T-helper 1 cell treated with Interleukin-12 subunit alpha and Interleukin-12 subunit beta and Interleukin-4 antibody, amounts not matched to agents 30 μg/mL and 1 μg/mL, for 36 hours (primary cell): ENCODE results near the gene TNKS1BP1.

ENCODE experiments used
- H3K27ac Mint-ChIP-seq: one replicate; pipeline ENCODE4 v1.8.0; 2021; ENCODE audit warnings: mild to moderate bottlenecking, mixed read lengths
- H3K27me3 Mint-ChIP-seq: one replicate; pipeline ENCODE4 v1.8.0; 2021; ENCODE audit warnings: low read depth, mixed read lengths
- H3K36me3 Mint-ChIP-seq: one replicate; pipeline ENCODE4 v1.8.0; 2021; ENCODE audit warnings: low read depth, mixed read lengths
- H3K4me1 Mint-ChIP-seq: one replicate; pipeline ENCODE4 v1.8.0; 2021; ENCODE audit warnings: low read depth, mixed read lengths
- H3K4me3 Mint-ChIP-seq: one replicate; pipeline ENCODE4 v1.8.0; 2021; ENCODE audit warnings: mild to moderate bottlenecking, moderate library complexity, mixed read lengths
- H3K9me3 Mint-ChIP-seq: one replicate; pipeline ENCODE4 v1.8.0; 2021; ENCODE audit warnings: mixed read lengths

The TNKS1BP1 gene

DNA sequence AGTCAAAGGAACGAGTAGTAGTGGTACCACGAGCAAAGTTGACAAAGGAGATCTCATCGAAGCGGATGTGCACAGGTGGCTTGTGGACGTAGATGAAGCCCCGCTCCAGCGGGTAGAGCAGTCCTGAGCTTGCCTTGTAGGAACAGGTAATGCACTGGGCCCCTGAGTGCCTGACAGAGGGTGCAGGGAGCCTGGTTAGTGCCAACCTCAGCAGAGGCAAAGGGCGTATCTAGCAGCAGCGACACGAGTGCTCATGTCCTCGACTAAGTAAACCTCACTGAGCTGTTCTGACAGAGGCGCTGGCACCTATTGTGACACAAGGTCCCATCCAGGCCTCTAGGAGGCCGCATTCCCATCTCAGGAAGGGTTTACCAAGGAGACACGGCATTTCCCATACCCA is 7.0 kb upstream of the TNKS1BP1 start:
- Mint-ChIP-seq H3K27ac (no peak overlapping the region), H3K27me3 (no peaks in the 10 kb centered on the region), H3K36me3 (peaks cover 58% of the 10 kb centered on the region), H3K4me1 (peaks cover 39% of the 10 kb centered on the region), H3K9me3 (no peaks in the 10 kb centered on the region), H3K4me3 (no peak overlapping the region)

DNA sequence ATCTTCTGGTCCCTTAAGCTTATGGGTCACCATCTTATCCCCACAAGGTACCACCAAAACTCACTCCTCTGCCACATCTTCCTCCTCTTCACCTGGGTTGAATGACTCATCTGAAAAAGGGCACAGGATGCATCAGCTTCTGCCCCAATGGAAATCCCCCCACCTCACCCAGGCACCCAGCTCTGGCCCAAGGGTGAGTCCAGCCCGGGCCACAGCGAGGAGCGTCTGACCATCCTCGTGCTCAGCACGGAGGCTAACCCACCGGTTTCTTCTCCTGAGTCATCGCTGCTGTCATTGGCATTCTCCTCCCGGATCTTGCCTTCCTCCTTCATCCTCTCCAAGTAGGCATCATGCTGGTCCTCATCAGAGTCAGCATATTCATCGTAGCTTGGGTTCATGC is 5.3 kb upstream of the TNKS1BP1 start:
- Mint-ChIP-seq H3K9me3 (no peaks in the 10 kb centered on the region), H3K4me1 (peaks cover 45% of the 10 kb centered on the region), H3K36me3 (peaks cover 68% of the 10 kb centered on the region), H3K4me3 (no peak overlapping the region), H3K27me3 (no peaks in the 10 kb centered on the region), H3K27ac (no peak overlapping the region)

DNA sequence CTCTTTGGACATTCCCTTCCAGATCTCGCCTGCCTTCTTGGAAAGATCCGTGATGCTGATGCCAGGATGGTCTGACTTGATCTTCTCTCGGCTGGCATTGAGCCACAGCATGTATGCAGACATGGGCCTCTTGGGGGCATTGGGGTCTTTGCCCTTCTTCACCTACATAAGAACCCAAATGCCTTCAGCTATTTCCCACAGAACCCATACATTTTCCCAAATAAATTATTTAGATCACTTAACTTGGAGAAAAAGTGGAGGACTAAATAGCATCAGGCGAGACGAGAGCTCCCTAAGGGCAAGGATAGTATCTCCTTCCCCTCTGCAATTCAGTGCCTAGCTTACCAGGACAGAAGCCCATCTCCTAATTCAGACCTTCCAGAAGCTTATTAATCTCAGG is 3.0 kb upstream of the TNKS1BP1 start:
- Mint-ChIP-seq H3K9me3 (no peaks in the 10 kb centered on the region), H3K36me3 (peaks cover 61% of the 10 kb centered on the region), H3K27ac (peak overlapping the region; percentile 32), H3K4me1 (peaks cover 46% of the 10 kb centered on the region), H3K27me3 (no peaks in the 10 kb centered on the region), H3K4me3 (no peak overlapping the region)

DNA sequence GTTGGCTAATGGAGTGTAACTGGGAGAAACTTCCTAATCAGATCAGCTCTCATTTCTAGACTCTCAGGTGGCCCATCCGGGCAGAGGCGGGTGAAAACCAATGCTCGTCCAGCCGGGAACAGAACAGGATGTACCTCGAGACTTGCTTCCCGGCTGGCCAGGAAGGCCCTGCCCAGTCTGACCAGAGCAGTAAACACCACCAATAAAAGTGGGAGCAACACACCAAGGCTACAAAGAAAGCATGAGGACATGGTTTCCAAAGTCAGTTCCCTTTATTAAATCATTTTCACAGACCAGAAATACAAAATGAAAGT is 940 bp upstream of the TNKS1BP1 start:
- Mint-ChIP-seq H3K4me3 (peak overlapping the region; percentile 81), H3K36me3 (peaks cover 48% of the 10 kb centered on the region), H3K27me3 (no peaks in the 10 kb centered on the region), H3K4me1 (peaks cover 51% of the 10 kb centered on the region), H3K27ac (peak overlapping the region; percentile 92), H3K9me3 (no peaks in the 10 kb centered on the region)

DNA sequence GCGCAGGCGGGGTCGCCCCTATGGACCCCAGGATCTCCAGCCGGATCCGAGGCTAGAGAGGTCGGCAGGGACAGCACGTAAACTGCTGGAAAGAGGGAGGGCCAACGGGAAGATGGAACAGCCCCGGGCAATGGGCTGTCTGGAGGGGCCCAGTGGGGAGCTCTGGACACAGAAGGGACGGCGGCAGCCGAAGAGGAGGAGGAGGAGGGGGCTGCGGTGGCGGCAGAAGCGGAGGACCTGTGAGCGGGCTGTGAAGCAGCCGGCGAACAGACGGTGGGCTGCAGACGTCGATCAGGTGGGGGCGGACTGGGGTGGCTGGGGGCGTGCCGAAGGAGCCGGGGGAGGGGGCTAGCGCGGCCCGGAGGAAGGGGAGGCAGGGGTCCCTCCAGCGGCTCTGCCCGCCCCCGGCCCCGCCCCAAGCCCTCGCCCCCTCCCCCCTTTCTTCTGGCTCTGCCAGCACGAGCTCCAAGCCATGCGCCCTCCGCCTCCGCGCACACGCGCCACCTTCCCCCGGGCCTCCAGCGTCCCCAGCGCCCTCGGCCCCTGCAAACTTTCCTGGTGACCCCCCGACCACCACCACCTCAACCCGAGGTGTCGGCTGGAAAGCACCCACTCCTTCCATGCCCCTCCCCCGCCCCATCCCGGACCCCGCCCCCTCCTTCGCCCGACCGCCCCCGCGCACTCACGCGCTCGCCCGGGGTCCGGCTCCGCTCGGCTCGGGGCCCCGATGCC is 432 bp downstream of the TNKS1BP1 start:
- H3K9me3 Mint-ChIP-seq = no peaks in the 10 kb centered on the region
- peaks cover 46% of the 10 kb centered on the region for H3K4me1 Mint-ChIP-seq
- H3K36me3 Mint-ChIP-seq = peaks cover 35% of the 10 kb centered on the region
- H3K27ac Mint-ChIP-seq = peak overlapping the region; percentile 80
- peak overlapping the region; percentile 85 for H3K4me3 Mint-ChIP-seq
- no peaks in the 10 kb centered on the region for H3K27me3 Mint-ChIP-seq

DNA sequence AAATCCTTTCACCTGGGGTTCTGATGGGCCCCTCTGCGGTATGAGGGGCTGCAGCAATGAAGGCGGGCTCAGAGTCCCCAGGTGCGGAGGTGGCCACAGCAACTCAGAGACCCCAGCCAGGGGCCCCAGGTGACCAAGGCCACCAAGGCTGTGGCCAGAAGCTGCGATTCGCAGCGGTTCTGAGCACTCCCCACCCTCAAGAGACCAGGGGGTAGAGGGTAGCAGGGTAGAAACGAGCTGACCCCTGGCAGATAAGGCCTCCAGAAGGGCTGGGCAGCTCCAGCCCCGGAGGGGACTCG is 948 bp downstream of the TNKS1BP1 start:
- no peaks in the 10 kb centered on the region for H3K9me3 Mint-ChIP-seq
- no peaks in the 10 kb centered on the region for H3K27me3 Mint-ChIP-seq
- peak overlapping the region; percentile 80 for H3K27ac Mint-ChIP-seq
- peaks cover 46% of the 10 kb centered on the region for H3K4me1 Mint-ChIP-seq
- peak overlapping the region; percentile 85 for H3K4me3 Mint-ChIP-seq
- H3K36me3 Mint-ChIP-seq = peaks cover 35% of the 10 kb centered on the region

DNA sequence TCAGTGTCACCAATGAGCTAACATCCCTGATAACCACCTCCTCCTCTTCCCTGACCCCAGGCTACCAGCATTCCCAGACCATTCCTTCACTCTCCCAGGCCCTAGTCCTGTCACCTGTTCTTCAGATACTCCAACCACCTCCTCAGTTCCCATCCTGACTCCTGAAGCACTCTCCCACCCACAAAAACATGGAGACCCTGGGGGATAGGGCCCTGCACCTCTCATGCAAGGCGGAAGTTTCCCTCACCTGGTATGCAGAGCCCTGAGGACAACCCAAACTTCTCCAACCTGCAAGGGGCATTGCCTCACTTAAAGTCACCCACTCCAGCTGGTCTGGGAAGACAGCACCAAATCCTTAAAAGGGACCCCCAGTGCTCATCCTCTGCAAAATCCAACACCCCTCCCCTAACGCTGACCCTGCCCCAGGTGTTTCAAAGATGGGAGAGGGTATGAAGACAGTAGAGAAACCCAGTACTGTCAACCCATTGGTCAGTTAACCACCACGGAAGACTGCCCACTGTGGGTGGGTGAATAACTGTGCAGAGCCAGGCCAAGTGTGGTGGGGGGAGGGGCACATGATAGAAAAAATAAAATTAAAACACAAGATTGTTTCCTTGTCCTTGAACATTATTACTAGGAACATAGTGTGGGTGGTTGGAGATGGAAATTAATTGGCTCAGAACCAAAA is 1.4 kb downstream of the TNKS1BP1 start:
- H3K4me1 Mint-ChIP-seq = peaks cover 46% of the 10 kb centered on the region
- no peaks in the 10 kb centered on the region for H3K27me3 Mint-ChIP-seq
- peak overlapping the region; percentile 85 for H3K4me3 Mint-ChIP-seq
- no peaks in the 10 kb centered on the region for H3K9me3 Mint-ChIP-seq
- peak overlapping the region; percentile 75 for H3K27ac Mint-ChIP-seq
- H3K36me3 Mint-ChIP-seq = peaks cover 30% of the 10 kb centered on the region

DNA sequence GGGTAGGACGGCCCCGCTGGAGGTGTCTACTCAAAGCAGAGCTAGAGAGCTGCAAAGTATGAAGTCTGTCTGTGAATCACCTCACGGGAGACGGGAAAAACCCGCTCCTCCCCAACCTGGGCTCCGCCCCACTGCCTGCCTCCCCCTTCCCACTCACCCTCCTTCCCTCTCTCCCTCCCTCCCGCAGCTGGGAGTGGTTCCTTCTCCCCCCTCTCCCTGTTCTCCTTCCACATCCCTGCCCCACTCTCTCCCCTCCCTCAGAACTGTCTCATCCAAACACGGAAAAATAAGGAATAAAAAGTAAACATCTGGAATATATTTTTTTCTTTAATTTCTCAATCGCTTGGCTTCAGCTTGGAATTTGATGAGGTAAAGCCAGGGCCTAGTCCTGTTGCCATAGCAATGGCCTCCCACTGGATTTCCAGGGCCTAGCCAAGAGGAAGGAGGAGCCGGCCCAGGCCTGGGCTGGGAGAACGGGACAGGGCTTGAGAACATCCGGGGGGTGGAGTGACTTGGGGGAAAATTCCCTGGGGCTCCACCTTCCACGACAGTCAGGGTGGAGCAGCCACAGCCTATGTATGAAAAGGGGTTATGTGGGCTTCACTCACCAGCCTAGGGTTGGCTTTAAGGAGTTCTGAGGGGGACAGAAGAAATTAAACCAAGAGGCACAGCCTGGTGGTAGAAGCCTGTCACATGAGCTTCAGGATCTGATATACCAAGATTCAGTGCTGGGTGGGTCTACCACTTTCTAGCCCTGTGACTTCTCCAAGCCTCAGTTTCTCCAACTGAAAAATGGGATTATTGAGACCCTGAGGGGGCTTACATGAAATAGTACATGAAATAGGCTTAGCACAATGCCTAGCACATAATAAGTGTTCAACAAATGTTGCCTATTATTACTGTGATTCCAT is 2.2 kb downstream of the TNKS1BP1 start:
- peak overlapping the region; percentile 85 for H3K4me3 Mint-ChIP-seq
- peaks cover 25% of the 10 kb centered on the region for H3K36me3 Mint-ChIP-seq
- peak overlapping the region; percentile 58 for H3K27ac Mint-ChIP-seq
- H3K9me3 Mint-ChIP-seq = no peaks in the 10 kb centered on the region
- H3K4me1 Mint-ChIP-seq = peaks cover 43% of the 10 kb centered on the region
- H3K27me3 Mint-ChIP-seq = no peaks in the 10 kb centered on the region

DNA sequence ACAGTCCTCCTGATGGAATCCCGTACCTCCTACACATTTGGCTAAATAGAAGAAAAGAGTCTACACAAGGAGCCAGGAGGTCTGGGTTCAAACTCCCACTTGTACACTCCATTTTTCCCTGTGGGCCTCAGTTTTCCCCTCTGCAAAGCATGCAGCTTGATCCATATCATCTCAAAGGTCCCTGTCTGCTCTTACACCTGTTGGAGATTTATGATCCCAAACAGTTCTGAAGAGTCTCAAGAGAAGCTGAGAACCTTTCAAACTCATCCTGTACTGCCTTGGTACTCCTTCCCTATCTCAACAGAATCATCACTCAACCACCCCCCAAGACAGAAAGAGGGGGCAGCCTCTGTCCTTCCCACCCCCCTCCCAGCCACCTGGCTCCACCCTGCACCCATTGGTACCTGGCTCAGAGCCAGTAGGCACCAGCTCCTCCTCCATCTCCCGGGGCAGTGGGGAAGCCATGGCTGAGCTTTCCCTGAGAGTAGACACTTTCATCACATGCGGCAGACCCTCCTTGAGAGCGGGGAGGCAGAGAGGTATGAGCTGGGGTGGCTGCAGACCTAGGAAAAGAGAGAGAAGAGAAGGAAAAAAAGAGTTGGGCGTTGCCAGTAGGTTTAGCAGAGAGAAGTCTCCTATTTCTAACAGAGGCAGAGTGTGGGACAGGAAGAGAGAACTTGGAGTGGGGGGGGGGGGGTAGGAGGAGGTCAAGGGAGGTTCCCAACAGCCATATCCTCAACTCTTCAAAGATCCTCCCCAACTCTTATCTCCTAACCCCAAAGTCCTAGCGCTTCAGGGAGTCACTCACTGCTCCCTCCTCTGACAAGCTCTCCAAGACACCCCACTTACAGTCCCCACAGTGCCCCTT is 3.1 kb downstream of the TNKS1BP1 start:
- Mint-ChIP-seq H3K4me1 (peaks cover 37% of the 10 kb centered on the region), H3K27me3 (no peaks in the 10 kb centered on the region), H3K36me3 (peaks cover 16% of the 10 kb centered on the region), H3K4me3 (peak overlapping the region; percentile 39), H3K27ac (no peak overlapping the region), H3K9me3 (no peaks in the 10 kb centered on the region)

DNA sequence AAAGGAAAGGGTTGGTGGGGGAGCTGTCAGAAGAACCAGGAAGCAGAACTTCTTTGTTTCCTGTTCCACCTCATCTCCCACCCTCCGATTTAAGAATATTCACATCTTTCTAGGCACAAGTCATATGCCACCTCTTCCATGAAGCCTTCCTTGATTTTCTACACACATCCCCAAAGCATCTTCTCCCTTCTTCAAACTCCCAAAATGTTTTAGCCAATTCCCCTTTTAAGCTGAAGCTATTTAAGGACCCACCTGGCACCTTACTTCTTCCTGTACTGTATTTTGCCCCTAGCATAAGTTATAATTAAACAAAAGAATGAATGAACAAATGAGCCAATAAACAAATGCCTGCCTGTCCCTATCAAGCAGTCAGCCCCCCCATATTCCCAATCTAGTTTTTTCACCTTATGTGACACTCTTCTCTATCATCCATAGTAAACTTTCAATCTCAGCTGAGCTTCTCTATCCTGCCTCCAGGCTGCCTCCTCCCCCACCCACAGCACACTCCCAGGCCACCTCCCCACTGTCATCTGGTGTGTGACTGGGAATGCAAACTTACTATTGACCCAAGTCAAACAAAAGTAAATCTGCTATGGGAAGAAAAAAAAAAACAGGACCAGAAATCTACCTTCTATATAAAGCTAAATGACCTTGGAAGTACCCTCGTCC is 3.9 kb downstream of the TNKS1BP1 start:
- Mint-ChIP-seq H3K4me3 (no peak overlapping the region), H3K4me1 (peaks cover 29% of the 10 kb centered on the region), H3K36me3 (peaks cover 11% of the 10 kb centered on the region), H3K27ac (no peak overlapping the region), H3K27me3 (no peaks in the 10 kb centered on the region), H3K9me3 (no peaks in the 10 kb centered on the region)

DNA sequence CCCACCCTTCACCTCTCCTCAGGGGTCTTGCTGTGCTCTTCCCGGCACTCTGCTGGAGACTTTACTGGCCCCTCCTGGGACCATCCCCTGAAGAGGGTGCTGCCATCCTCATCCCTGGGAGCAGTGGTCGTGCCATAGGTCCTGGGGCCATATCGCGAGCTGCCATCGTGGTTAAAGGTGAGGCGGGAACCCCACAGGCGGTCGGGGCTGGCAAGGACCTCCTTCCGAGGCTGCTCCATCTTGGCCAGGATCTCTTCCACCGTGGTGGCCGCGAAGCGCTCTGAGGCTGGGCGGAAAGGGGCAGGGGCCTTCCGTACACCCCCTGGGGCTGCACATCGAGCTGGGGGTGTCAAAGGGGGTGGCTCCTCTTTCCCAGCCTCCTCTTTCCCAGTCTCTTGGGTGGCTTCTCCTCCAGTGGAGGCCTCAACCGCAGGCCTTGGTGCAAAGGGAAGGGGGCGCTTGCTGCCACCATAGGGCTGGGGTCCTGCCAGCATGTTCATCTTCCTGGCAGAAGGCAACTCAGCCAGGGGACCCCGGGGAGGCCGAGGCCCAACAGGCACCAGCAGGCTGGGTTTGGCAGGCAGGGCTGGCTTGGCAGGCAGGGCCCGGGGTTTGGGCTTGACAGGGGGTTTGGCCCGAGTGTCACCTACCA is 4.6 kb downstream of the TNKS1BP1 start:
- Mint-ChIP-seq H3K27me3 (no peaks in the 10 kb centered on the region), H3K36me3 (peaks cover 6% of the 10 kb centered on the region), H3K9me3 (no peaks in the 10 kb centered on the region), H3K27ac (no peak overlapping the region), H3K4me3 (no peak overlapping the region), H3K4me1 (peaks cover 23% of the 10 kb centered on the region)

DNA sequence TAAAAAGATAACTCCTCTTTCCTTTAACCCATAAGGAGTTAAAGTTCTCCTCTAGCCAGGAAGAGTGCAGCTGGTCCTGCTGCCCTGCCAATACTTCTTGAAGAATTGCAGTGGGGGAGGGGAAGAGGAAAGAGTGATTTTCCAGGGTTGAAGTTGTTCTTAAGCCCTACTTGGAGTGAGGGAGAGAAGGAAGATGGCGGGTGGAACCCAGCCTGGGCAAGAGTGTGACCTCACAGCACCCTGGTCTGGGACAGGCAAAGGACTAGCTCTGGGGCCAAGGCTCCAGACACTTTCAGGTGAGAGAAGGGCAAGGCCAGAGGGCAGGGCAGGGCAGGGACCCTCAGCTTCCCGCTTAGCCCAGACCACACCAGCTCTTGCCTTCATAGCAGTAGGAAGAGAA is 6.6 kb downstream of the TNKS1BP1 start:
- Mint-ChIP-seq H3K4me3 (no peak overlapping the region), H3K27ac (no peak overlapping the region), H3K27me3 (no peaks in the 10 kb centered on the region), H3K36me3 (peaks cover 6% of the 10 kb centered on the region), H3K9me3 (no peaks in the 10 kb centered on the region), H3K4me1 (peaks cover 13% of the 10 kb centered on the region)

DNA sequence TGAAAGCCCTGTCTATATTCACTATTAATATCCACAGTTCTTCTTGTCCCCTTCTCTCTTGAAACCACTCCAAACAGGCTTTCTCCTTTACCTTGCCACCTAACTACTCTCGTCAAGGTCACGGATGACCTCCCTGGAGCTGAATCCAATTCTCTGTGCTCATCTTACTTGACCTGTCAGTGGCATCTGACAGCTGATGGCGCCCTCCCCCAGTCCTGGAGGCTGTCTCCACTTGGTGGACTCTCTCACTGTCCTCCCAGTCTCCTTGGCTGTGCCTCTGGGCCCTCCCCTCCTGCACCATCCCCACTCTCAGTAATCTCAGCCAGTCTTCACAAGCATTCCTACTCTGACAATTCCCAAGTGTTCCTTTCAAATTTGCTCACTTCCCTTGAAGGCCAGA is 8.7 kb downstream of the TNKS1BP1 start:
- H3K4me1 Mint-ChIP-seq = peaks cover 3% of the 10 kb centered on the region
- H3K9me3 Mint-ChIP-seq = no peaks in the 10 kb centered on the region
- H3K27me3 Mint-ChIP-seq = no peaks in the 10 kb centered on the region
- peaks cover 6% of the 10 kb centered on the region for H3K36me3 Mint-ChIP-seq
- H3K27ac Mint-ChIP-seq = no peak overlapping the region
- H3K4me3 Mint-ChIP-seq = no peak overlapping the region
